ENCODE results near the gene EPM2A.

GRCh38 chr6:145681965-145682364, 53.4 kb downstream of the EPM2A start:
- no peak for TF ChIP-seq GATA2 (IDR thresholded peaks at IDR 0.05; ENCODE audit: insufficient read depth, insufficient read length, low read depth, low read length)
- TF ChIP-seq POLR2AphosphoS5 (IDR thresholded peaks at IDR 0.05; ENCODE audit: insufficient read depth, low read depth, low read length), result no peak
- no peak for TF ChIP-seq MYC (IDR thresholded peaks at IDR 0.05; ENCODE audit: low read depth, low read length)
- TF ChIP-seq POLR2A (IDR thresholded peaks at IDR 0.05; ENCODE audit: low read depth, low read length), result no peak
- TF ChIP-seq EZH2 (IDR thresholded peaks at IDR 0.05; ENCODE audit: borderline replicate concordance, low read depth, low read length, severe bottlenecking), result no peak
- TF ChIP-seq CTCF (IDR thresholded peaks at IDR 0.05; ENCODE audit: extremely low read depth in 1 of 2, insufficient read depth in 1 of 2, low read depth in 1 of 2, low read length in 2 of 2), result no peak
